Stomach (tissue), 9 donors: ENCODE measurements around the gene HAUS2. TPM values are rescaled to one million over a fixed set of nuclear protein-coding genes. Genes with fewer than 3 reads are reported as not detected.

Experiments
- DNase-seq, 2 donors: peaks; one replicate each; pipeline versions ENCODE4 v3.0.0 to v3.0.0-alpha.2; 2013 to 2019
- H3K27ac ChIP-seq, 5 donors: fragments of 200-600 bp in 4 of 5; sonication (generic) in 4 of 5; one replicate each; pipeline ENCODE4 v1.5.1; 2013 to 2019; ENCODE audit warnings: mild to moderate bottlenecking in 1 of 5, moderate library complexity in 1 of 5
- H3K27me3 ChIP-seq, 3 donors: fragments of 200-600 bp; sonication (generic); one replicate each; pipeline ENCODE4 v1.5.1; 2017 to 2019; ENCODE audit warnings: mixed run types in 1 of 3
- H3K36me3 ChIP-seq, 4 donors: fragments of 200-600 bp; sonication (generic); 1 replicate in 3 of 4; 2 replicates in 1 of 4; pipeline ENCODE4 v1.5.1; 2016 to 2019
- H3K4me1 ChIP-seq, 4 donors: fragments of 200-600 bp; sonication (generic); one replicate each; pipeline ENCODE4 v1.5.1; 2016 to 2019
- H3K4me3 ChIP-seq, 4 donors: fragments of 200-600 bp; sonication (generic) in 3 of 4; one replicate each; pipeline ENCODE4 v1.5.1; 2016 to 2019; ENCODE audit warnings: mild to moderate bottlenecking in 1 of 4
- H3K9me3 ChIP-seq, 4 donors: fragments of 200-600 bp; sonication (generic); one replicate each; pipeline ENCODE4 v1.5.1; 2016 to 2019
- EP300 ChIP-seq: sonication (generic); formaldehyde crosslinking; IDR thresholded peaks from one replicate; pipeline ENCODE4 v1.6.1; 2017; ENCODE audit warnings: antibody characterized with exemption
- POLR2A ChIP-seq, 4 donors: fragments of 450-650 bp; IDR thresholded peaks; one replicate each; pipeline ENCODE4 v1.6.1; 2016; ENCODE audit warnings: antibody characterized with exemption in 4 of 4, control low read depth in 2 of 4, mild to moderate bottlenecking in 1 of 4, moderate library complexity in 1 of 4
- POLR2AphosphoS5 ChIP-seq, 3 donors: sonication (generic); formaldehyde crosslinking; IDR thresholded peaks; one replicate each; pipeline ENCODE4 v1.6.1; 2016; ENCODE audit warnings: antibody characterized with exemption in 3 of 3
- WGBS, 5 donors: extraction: QIAGEN DNeasy Blood & Tissue Kit in 3 of 5; methylation state at CpG; one replicate each; pipeline versions ENCODE4 v1.1.5 to v1.1.7; 2013 to 2018; 5-methylcytosine and 5-hydroxymethylcytosine counted together
- intact Hi-C: fragments of 100-400 bp; cut with DNase I; formaldehyde crosslinking; loops from one replicate; pipeline ENCODE4 v1.15.1; 2023; ENCODE audit warnings: low total_unique reads
- polyA plus RNA-seq, 3 donors: library from polyadenylated mRNA; stranded (reverse); fragments of 200-250 nt; gene quantifications; one replicate each; pipeline ENCODE4 v1.2.3, GENCODE V29; 2013
- total RNA-seq, 5 donors: library from RNA; depleted of rRNA; stranded (reverse); fragments of >200 nt; gene quantifications; one replicate each; pipeline versions ENCODE4 v1.1.0 to v1.2.3, GENCODE V29; 2014 to 2016
- TF ChIP-seq, protein P1 (sequence below), 7 experiments: fragments of 450-650 bp in 4 of 7; fragments of 200-600 bp in 3 of 7; sonication (generic) in 3 of 7; IDR thresholded peaks; one replicate each; pipeline ENCODE4 v1.5.1; 2016 to 2019; ENCODE audit warnings: antibody characterized with exemption in 7 of 7, control low read depth in 2 of 7, mild to moderate bottlenecking in 1 of 7
- donor health status: healthy with polysubstance abuse.
- donor health status: Bipolar disorder and iron deficiency.
- donor health status: healthy.

The HAUS2 gene
- total and polyA plus RNA-seq, 8 donors = 4.9 to 22.0 (median 10.0) TPM

DNA sequence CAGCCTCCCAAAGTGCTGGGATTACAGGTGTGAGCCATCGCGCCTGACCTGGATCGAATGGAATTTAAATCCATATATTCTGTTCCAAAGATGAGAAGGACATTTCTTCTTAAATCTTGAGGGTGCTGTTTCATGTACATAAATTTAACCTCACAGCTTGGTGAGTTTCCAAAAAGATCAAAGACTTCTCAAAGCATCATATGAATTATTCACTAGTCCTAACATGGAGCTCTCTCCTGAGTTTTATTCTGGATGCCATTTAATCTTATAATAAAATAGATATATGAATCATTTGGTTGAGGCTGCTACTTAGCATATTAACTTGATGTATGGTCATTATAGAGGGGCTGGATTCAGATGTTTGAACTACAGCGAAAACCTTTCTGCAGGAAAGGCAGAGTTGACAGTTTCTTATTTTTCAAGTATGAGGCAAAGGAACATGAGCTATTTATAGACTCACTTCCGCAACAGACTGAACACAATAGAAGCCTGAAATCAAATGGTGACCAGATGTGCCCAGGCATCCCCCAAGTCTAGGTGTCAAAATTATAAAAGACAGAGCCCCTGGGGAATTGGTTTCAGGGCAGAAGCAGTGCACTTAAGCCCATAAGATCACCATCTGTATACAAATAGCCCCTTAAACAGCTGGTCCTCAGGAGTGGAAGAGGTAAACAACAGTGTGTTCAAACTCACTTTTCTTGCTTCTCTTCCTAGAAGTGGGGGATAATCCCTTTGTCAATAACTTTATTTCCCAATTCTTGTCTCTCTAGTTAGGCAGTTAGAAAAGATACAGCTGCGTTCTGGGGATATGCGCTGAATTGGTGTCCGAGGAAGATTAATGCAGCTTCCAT lies 56.5 kb downstream of the HAUS2 start:
- peaks cover 11 to 49% (median 22%) of the 10 kb centered on the region in 4 donors for H3K4me1 ChIP-seq
- TF ChIP-seq POLR2AphosphoS5 (IDR thresholded peaks at IDR 0.05) = no peak
- TF ChIP-seq POLR2A (IDR thresholded peaks at IDR 0.05) = no peak
- TF ChIP-seq, protein P1, sequence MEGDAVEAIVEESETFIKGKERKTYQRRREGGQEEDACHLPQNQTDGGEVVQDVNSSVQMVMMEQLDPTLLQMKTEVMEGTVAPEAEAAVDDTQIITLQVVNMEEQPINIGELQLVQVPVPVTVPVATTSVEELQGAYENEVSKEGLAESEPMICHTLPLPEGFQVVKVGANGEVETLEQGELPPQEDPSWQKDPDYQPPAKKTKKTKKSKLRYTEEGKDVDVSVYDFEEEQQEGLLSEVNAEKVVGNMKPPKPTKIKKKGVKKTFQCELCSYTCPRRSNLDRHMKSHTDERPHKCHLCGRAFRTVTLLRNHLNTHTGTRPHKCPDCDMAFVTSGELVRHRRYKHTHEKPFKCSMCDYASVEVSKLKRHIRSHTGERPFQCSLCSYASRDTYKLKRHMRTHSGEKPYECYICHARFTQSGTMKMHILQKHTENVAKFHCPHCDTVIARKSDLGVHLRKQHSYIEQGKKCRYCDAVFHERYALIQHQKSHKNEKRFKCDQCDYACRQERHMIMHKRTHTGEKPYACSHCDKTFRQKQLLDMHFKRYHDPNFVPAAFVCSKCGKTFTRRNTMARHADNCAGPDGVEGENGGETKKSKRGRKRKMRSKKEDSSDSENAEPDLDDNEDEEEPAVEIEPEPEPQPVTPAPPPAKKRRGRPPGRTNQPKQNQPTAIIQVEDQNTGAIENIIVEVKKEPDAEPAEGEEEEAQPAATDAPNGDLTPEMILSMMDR (IDR thresholded peaks at IDR 0.05) = no peak
- TF ChIP-seq EP300 = no peak
- 59 to 69% (median 61%) methylated on average over 8 of the region's 8 CpGs for WGBS, 5 donors
- H3K4me3 ChIP-seq = no peak overlapping the region
- H3K27ac ChIP-seq = peak overlapping the region in 4 of 5 donors; percentile 27 to 62 (median 52)
- no peaks in the 10 kb centered on the region for H3K9me3 ChIP-seq
- no peaks in the 10 kb centered on the region for H3K36me3 ChIP-seq
- no peaks in the 10 kb centered on the region for H3K27me3 ChIP-seq
- DNase-seq = peak in 1 of 2 donors; percentile 78
- intact Hi-C loops = no loop called here

DNA sequence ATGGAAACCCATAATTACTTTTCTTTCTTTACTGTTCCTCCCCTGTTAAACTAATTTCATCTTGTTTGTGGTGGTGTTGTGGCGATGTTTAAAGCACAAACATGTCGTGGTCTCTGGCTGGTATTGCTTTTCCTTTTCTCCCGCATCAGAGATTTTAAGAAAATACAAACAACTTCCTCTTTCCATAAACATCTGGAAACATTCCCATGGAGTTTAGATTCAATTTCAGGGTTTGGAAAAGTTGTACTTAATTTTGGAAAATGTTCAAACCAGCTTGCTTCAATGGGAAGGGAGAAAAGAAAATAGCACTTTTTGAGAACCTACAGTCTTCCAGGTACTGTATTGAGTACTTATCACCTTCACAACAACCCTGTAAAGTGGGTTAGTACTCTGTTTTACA lies 57.2 kb downstream of the HAUS2 start:
- H3K4me1 ChIP-seq = peaks cover 11 to 52% (median 22%) of the 10 kb centered on the region in 4 donors
- no peaks in the 10 kb centered on the region for H3K36me3 ChIP-seq
- intact Hi-C loops = no loop called here
- H3K4me3 ChIP-seq = no peak overlapping the region
- H3K9me3 ChIP-seq = no peaks in the 10 kb centered on the region
- no peaks in the 10 kb centered on the region for H3K27me3 ChIP-seq
- TF ChIP-seq POLR2AphosphoS5 (IDR thresholded peaks at IDR 0.05) (no peak), EP300 (no peak), POLR2A (IDR thresholded peaks at IDR 0.05) (no peak)
- TF ChIP-seq, protein P1 (IDR thresholded peaks at IDR 0.05) = no peak
- peak overlapping the region in 4 of 5 donors; percentile 27 to 62 (median 52) for H3K27ac ChIP-seq
- no peak for DNase-seq
- WGBS, 5 donors = 59 to 77% (median 70%) methylated on average over 3 of the region's 3 CpGs

DNA sequence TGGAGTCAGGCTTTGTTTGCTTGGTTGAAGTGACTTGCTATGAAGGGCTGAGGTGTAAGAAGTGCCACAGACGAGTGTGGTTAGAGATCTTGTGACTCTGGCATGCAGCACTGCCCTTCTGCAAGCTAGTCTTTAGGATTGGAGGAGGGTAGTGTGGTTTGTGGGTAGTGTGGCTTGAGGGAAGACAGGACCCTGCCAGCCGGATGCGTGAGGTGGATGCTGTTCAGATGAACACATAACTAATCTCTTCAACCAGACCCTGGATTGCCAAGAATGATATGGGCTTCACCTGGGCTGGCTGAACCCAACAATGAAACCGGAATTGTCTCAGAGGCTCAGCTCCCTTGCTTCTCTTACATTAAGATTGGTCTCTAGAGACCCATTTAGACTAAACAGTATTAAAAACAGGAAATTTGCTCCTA lies 59.5 kb downstream of the HAUS2 start:
- H3K4me3 ChIP-seq = no peak overlapping the region
- H3K27ac ChIP-seq = no peak overlapping the region
- H3K36me3 ChIP-seq = no peaks in the 10 kb centered on the region
- peak in 1 of 2 donors; percentile 49 for DNase-seq
- 44 to 57% (median 51%) methylated on average over 4 of the region's 4 CpGs for WGBS, 5 donors
- intact Hi-C loops = no loop called here
- no peaks in the 10 kb centered on the region for H3K9me3 ChIP-seq
- H3K4me1 ChIP-seq = peaks cover 8 to 48% (median 21%) of the 10 kb centered on the region in 4 donors
- no peak for TF ChIP-seq POLR2AphosphoS5 (IDR thresholded peaks at IDR 0.05)
- TF ChIP-seq, protein P1 (IDR thresholded peaks at IDR 0.05) = no peak
- TF ChIP-seq POLR2A (IDR thresholded peaks at IDR 0.05) = no peak
- no peak for TF ChIP-seq EP300
- H3K27me3 ChIP-seq = no peaks in the 10 kb centered on the region

DNA sequence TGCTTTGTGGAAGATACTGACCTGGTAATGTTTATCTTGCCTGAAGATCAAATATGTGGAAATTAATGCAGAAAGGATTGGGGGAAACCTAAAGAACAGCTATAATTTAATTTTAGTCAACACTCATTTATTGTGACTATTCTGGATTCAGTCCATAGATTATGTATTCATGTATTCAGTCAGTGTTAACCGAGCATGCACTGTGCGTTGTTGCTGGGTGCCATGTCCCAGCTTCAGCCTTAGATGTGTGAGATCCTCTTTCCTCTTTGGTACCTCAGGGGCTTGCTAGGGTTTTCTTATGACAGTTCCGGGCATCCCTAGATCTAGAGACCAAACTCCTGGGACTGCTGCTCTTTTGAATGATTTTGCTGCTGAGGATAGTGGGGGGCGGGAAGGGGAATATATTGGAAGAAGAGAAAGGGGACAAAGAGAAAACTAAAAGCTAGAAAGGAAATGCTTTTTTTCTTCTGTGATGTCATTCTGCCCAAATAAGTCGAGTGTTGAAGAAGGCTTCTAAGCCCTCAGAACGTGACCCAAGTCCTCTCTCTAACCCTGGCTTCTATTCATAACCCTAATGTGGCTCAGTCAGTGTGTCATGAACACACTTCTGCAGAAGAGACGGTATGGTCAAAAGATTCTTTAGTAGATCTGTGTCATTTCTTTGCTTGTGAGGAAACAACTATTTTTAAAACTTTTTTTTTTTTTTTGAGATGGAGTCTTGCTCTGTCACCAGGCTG lies 60.3 kb downstream of the HAUS2 start:
- Histone ChIP-seq H3K27me3 (no peaks in the 10 kb centered on the region), H3K36me3 (no peaks in the 10 kb centered on the region), H3K4me1 (peaks cover 8 to 45% (median 21%) of the 10 kb centered on the region in 4 donors), H3K27ac (peak overlapping the region in 1 of 5 donors; percentile 32), H3K9me3 (no peaks in the 10 kb centered on the region), H3K4me3 (no peak overlapping the region)
- DNase-seq = no peak
- intact Hi-C loops = no loop called here
- TF ChIP-seq EP300 = no peak
- TF ChIP-seq, protein P1 (IDR thresholded peaks at IDR 0.05) = no peak
- TF ChIP-seq POLR2A (IDR thresholded peaks at IDR 0.05) = no peak
- TF ChIP-seq POLR2AphosphoS5 (IDR thresholded peaks at IDR 0.05) = no peak
- 65 to 72% (median 70%) methylated on average over 7 of the region's 7 CpGs for WGBS, 5 donors
